Right lobe of liver (tissue), 6 donors: ENCODE results near the gene GIMAP6. TPM values are rescaled to one million over a fixed set of nuclear protein-coding genes. Genes with fewer than 3 reads are reported as not detected.
A peak's percentile ranks its signal among the peaks of the same experiment; 100 is the strongest.

Experiments
- ATAC-seq, 4 donors: fragments of 200-7000 bp; cut with Tn5 transposase; one replicate each; pipeline ENCODE4 v1.9.1; 2020; ENCODE audit warnings: mild to moderate bottlenecking in 4 of 4, moderate library complexity in 4 of 4
- DNase-seq, 3 donors: peaks; one replicate each; pipeline ENCODE4 v3.0.0-alpha.2; 2020
- H3K27ac ChIP-seq, 3 donors: fragments of 200-600 bp; one replicate each; pipeline ENCODE4 v1.8.0; 2022
- H3K27me3 ChIP-seq, 2 donors: fragments of 200-600 bp; one replicate each; pipeline ENCODE4 v1.8.0; 2022
- H3K36me3 ChIP-seq, 4 donors: fragments of 200-600 bp; sonication (generic) in 1 of 4; one replicate each; pipeline versions ENCODE4 v1.5.1 to v1.8.0; 2017 to 2022; ENCODE audit warnings: control low read depth in 1 of 4
- H3K4me1 ChIP-seq, 4 donors: fragments of 200-600 bp; sonication (generic) in 1 of 4; one replicate each; pipeline versions ENCODE4 v1.5.1 to v1.8.0; 2017 to 2022; ENCODE audit warnings: control low read depth in 1 of 4
- H3K4me3 ChIP-seq, 3 donors: fragments of 200-600 bp; one replicate each; pipeline ENCODE4 v1.8.0; 2022
- H3K9me3 ChIP-seq, 4 donors: fragments of 200-600 bp; sonication (generic) in 1 of 4; one replicate each; pipeline versions ENCODE4 v1.5.1 to v1.8.0; 2017 to 2022; ENCODE audit warnings: control low read depth in 1 of 4
- CTCF ChIP-seq, 4 donors: fragments of 200-600 bp in 3 of 4; fragments of 450-650 bp in 1 of 4; IDR thresholded peaks; one replicate each; pipeline versions ENCODE4 v1.5.1 to v1.8.0; 2016 to 2022; ENCODE audit warnings: antibody characterized with exemption in 4 of 4, mild to moderate bottlenecking in 2 of 4
- POLR2A ChIP-seq: fragments of 450-650 bp; IDR thresholded peaks from one replicate; pipeline ENCODE4 v1.6.1; 2017; ENCODE audit warnings: antibody characterized with exemption, mild to moderate bottlenecking
- WGBS: methylation state at CpG from one replicate; pipeline ENCODE4 v1.1.6; 2018; ENCODE audit warnings: low coverage, low lambda C conversion rate; ENCODE audit not compliant: insufficient coverage; ENCODE audit errors: missing lambda C conversion rate; 5-methylcytosine and 5-hydroxymethylcytosine counted together
- intact Hi-C, 2 donors: fragments of 100-400 bp; cut with DNase I; formaldehyde crosslinking; loops; one replicate each; pipeline versions ENCODE4 v1.11.2 to v1.14.1; 2022
- total RNA-seq, 6 experiments: library from RNA; depleted of rRNA in 2 of 6; stranded (reverse); fragments of >200 nt in 2 of 6; fragmentation: NEBNext Ultra II Directional in 3 of 6; extraction: Animal tissue kit (Norgen Biotek cat#: 25700) in 3 of 6; gene quantifications; one replicate each; pipeline versions ENCODE4 v1.1.0 to v1.2.4, GENCODE V29; 2016 to 2023
- donor health status: DM: no; HTN: yes; CAD: no.
- donor health status: DM: no; HTN: no; CAD: no.
- donor health status: DM: no; HTN: no; CAD: no.
- donor health status: DM: no; HTN: yes; CAD: no.
- donor health status: DM: no; HTN: yes; CAD: no.

The GIMAP6 gene
- total RNA-seq, 6 experiments from 2014 or later = 4.7 to 10.2 (median 8.4) TPM

GRCh38 chr7:150668977-150669376 is 36.8 kb upstream of the GIMAP6 start:
- Histone ChIP-seq H3K27ac (no peak overlapping the region), H3K4me1 (no peaks in the 10 kb centered on the region), H3K27me3 (no peaks in the 10 kb centered on the region), H3K9me3 (no peaks in the 10 kb centered on the region), H3K36me3 (no peaks in the 10 kb centered on the region), H3K4me3 (no peak overlapping the region)
- TF ChIP-seq CTCF (IDR thresholded peaks at IDR 0.05) = no peak
- no peak for TF ChIP-seq POLR2A
- no peak for ATAC-seq
- intact Hi-C loops = no loop called here
- no peak for DNase-seq

- Histone ChIP-seq H3K36me3 (no peaks in the 10 kb centered on the region), H3K27ac (no peak overlapping the region), H3K9me3 (no peaks in the 10 kb centered on the region), H3K4me3 (no peak overlapping the region), H3K4me1 (no peaks in the 10 kb centered on the region), H3K27me3 (no peaks in the 10 kb centered on the region)
- TF ChIP-seq POLR2A = no peak
- no peak for TF ChIP-seq CTCF (IDR thresholded peaks at IDR 0.05)
- peak; percentile 32 to 53 (median 45) for ATAC-seq
- no peak for DNase-seq
- intact Hi-C loops = no loop called here
- 50% methylated on average over 1 of the region's 1 CpG for WGBS
Measured at GRCh38 chr7:150668472-150668911, 36.3 kb upstream of the GIMAP6 start.

- no peak overlapping the region for H3K27ac ChIP-seq
- intact Hi-C loops = no loop called here
- DNase-seq (no peak), ATAC-seq (peak in 1 of 4 donors; percentile 20)
- TF ChIP-seq CTCF (IDR thresholded peaks at IDR 0.05) (no peak), POLR2A (no peak)
- H3K4me1 ChIP-seq = no peaks in the 10 kb centered on the region
- H3K9me3 ChIP-seq = no peaks in the 10 kb centered on the region
- H3K4me3 ChIP-seq = no peak overlapping the region
- H3K27me3 ChIP-seq = no peaks in the 10 kb centered on the region
- H3K36me3 ChIP-seq = no peaks in the 10 kb centered on the region
Measured at GRCh38 chr7:150666412-150666811, 34.2 kb upstream of the GIMAP6 start.

- ATAC-seq (peak; percentile 37 to 58 (median 41)), DNase-seq (no peak)
- H3K9me3 ChIP-seq = no peaks in the 10 kb centered on the region
- TF ChIP-seq CTCF (IDR thresholded peaks at IDR 0.05) (no peak), POLR2A (no peak)
- no peaks in the 10 kb centered on the region for H3K27me3 ChIP-seq
- no peak overlapping the region for H3K27ac ChIP-seq
- WGBS = no CpG with 5 or more reads among the region's 2 CpGs
- intact Hi-C loops = no loop called here
- H3K36me3 ChIP-seq = no peaks in the 10 kb centered on the region
- H3K4me1 ChIP-seq = no peaks in the 10 kb centered on the region
- no peak overlapping the region for H3K4me3 ChIP-seq
Measured at GRCh38 chr7:150665896-150666295, 33.7 kb upstream of the GIMAP6 start.

GRCh38 chr7:150665089-150665748 is 33.0 kb upstream of the GIMAP6 start:
- intact Hi-C loops = no loop called here
- H3K9me3 ChIP-seq = no peaks in the 10 kb centered on the region
- ATAC-seq = peak in 1 of 4 donors; percentile 12
- WGBS = 82% methylated on average over 7 of the region's 9 CpGs
- no peaks in the 10 kb centered on the region for H3K27me3 ChIP-seq
- H3K4me1 ChIP-seq = no peaks in the 10 kb centered on the region
- no peaks in the 10 kb centered on the region for H3K36me3 ChIP-seq
- no peak overlapping the region for H3K4me3 ChIP-seq
- no peak overlapping the region for H3K27ac ChIP-seq
- TF ChIP-seq POLR2A = no peak
- no peak for TF ChIP-seq CTCF (IDR thresholded peaks at IDR 0.05)
- no peak for DNase-seq
